GM18907 (cell line): ENCODE measurements around the gene ABLIM1.

Experiments used
- ATAC-seq: cut with Tn5 transposase; IDR thresholded peaks from one replicate; pipeline ENCODE4 v1.9.1; 2021; ENCODE audit warnings: mild to moderate bottlenecking, moderate library complexity; ENCODE audit not compliant: unreplicated experiment

The ABLIM1 gene

DNA sequence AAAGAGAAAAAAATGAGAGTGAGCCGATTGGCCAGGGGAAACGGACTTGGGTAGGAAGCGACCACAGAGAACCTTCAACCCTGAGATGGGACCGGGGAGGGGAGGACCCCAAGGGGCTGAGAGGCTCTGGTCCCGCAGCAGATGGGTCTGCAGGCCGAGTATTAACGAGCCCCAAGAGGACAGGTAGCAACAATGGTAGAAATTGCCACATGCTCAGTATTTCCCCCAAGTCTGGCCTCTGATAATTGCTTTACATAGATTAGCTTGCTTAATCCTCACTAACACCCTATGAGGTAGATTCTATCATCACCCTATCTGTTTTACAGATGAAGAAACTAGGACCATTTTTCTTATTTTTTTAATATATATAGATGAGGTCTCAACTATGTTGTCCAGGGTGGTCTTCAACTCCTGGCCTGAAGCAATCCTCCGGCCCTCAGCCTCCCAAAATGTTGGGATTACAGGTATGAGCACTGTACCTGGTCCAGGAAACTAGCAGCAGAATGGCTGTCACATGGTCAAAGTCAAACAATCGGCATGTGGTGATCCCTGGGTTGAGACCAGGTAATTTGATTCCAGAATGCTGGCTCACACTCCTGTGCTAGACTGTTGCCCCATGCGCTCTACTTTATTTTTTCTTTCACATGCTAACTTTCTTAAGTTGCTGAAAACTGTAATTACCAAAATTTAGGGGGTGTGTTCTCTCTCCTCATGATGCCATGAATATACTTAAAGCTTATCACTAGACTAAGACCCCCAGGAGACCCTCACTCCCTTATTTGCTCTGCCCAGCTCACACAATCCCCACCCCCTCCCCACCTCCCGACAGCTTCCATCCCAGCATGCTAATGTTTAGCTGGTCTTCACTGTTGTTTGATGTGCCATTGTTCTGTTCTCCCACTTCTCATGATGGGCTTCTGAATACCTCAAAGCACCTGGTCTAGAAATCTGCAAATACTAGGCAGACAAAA, 185.9 kb downstream of the ABLIM1 start:
- no peak for ATAC-seq

DNA sequence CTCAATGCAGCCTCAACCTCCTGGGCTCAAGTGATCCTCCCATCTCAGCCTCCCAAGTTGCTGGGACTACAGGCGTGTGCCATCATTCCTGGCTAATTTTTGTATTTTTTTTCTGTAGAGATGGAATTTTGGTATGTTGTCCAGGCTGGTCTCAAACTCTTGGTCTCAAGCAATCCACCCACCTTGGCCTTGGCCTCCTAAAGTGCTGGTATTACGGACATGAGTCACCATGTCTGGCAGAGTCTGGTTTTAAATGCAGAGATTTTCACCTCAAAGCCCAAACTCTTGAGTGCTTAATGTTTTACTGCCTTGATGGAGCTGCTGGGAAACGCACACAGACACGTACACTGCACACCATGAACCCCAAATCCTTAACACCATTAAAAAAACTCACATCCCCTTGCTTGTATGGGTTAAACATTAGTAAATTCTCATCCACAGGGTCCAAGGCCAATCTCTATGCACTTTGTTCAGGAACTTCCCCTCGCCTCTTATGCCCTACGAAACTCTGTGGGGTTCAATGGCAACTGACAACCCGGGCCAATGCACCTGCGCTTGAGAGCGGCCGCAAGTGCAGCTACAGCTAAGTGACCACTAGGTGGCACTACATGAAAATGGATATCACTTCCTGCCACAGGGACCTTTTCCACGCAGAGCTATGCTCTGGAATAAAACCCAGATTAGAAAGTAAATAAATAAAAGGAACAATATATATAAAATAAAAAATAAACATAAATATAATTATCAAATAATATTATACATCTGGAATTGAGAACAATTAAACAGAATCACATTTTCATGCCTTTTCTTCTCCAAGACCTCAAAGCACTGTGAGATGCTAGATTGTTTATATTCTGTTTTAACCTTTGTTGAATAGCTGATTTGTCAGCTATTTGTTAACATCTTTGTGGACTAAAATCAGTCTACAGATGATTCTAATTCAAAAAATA, 186.8 kb downstream of the ABLIM1 start:
- ATAC-seq, result peak; percentile 96

DNA sequence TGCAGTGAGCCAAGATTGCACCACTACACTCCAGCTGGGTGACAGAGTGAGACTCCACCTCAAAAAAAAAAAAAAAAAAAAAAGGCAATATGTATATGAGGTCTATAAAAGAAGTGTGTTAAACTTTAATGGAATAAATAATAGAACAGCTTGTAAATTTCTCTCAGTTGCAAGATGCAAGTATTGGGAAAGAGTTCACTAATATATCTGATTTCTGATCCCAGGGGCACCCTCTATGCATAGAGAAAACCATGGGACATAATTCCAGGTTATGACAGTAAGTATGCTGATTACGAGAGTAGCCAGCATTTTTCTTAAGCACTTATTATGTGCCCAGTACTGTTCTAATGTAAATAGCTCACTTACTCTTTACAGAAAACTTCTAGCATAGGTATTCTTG, 187.7 kb downstream of the ABLIM1 start:
- ATAC-seq, result no peak

DNA sequence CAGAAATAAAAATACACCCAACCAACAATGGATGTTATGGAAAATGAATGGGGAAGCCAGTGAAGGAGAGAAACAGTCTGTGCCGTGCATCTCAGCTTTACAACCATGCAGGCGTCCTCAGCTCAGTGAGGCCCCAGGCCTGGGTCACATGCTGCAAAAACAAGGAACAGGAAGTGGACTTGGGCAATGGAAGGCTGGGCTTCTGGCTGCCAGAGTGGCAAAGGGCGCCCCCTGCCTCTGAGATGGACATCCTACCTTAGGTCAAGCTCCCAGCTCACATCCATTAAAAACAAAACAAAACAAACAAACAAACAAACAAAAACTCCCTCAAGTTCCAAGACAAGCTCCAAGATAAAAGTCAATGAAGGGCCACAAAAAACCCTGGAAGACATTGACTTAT, 199.1 kb downstream of the ABLIM1 start:
- ATAC-seq, result no peak

GRCh38 chr10:114458216-114458920, 199.7 kb downstream of the ABLIM1 start:
- ATAC-seq, result no peak

- no peak for ATAC-seq
These were observed 204.5 kb downstream of the ABLIM1 start for GRCh38 chr10:114453576-114453975.

DNA sequence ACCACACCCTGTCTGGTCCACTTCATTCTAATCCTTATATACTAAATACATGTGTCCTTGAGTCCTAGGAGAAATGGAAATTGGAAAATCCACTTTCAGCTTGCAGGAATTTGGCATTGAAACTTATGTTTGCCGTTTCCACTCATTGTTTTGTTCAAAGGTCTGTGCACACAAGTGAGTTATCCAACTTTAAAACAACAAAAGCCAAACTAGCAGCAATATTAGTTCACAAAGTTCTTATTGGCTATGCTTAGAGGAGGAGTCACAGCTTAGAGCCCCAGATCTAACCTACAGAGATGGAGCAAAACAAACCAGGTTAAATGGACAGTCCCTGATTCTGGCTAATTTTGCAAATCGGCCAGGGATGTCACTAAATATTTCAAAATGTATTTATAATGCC, 209.2 kb downstream of the ABLIM1 start:
- no peak for ATAC-seq

GRCh38 chr10:114445332-114445731, 212.7 kb downstream of the ABLIM1 start:
- no peak for ATAC-seq

- ATAC-seq, result no peak
These were observed 213.3 kb downstream of the ABLIM1 start for GRCh38 chr10:114444819-114445218.

GRCh38 chr10:114442091-114442630, 215.9 kb downstream of the ABLIM1 start:
- ATAC-seq, result no peak

GRCh38 chr10:114441107-114441506, 217.0 kb downstream of the ABLIM1 start:
- ATAC-seq, result no peak

- ATAC-seq, result no peak
These were observed 220.4 kb downstream of the ABLIM1 start for GRCh38 chr10:114437473-114438292.

DNA sequence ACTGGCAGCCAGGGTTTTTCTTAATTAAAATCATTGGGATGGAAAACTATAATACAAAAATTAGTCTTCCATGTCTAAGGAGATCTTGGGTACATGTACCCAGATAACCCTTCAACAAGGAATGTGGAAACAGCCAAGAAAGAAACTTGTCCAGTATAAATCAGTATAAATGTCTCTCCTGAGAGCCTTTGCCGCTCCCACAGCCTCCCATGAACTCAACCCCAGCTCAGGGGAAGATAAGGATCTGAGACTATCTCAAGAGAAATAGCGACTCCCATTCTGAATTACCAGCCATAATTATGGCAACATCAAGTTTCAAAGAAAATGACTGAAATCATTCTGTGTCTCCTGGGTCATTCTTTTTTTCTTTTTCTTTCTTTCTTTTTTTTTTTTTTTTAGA, 221.1 kb downstream of the ABLIM1 start:
- no peak for ATAC-seq

- ATAC-seq, result no peak
These were observed 225.4 kb downstream of the ABLIM1 start for GRCh38 chr10:114432566-114433093.

GRCh38 chr10:114431414-114432135, 226.5 kb downstream of the ABLIM1 start:
- no peak for ATAC-seq

GRCh38 chr10:114430688-114431413, 227.2 kb downstream of the ABLIM1 start:
- ATAC-seq, result no peak

GRCh38 chr10:114429581-114430335, 228.3 kb downstream of the ABLIM1 start:
- no peak for ATAC-seq
